ENCODE measurements around the gene NREP. TPM values are rescaled to one million over a fixed set of nuclear protein-coding genes. Genes with fewer than 3 reads are reported as not detected.

NREP gene
- total and polyA plus RNA-seq, 4 donors: 3.0 to 82.7 (median 9.8) TPM

GRCh38 chr5:111784491-111785181 lies 27.6 kb upstream of the NREP start:
- TF ChIP-seq RXRA (IDR thresholded peaks at IDR 0.05) (no peak), RAD21 (IDR thresholded peaks at IDR 0.05) (no peak), FOXA1 (IDR thresholded peaks at IDR 0.05) (no peak), HNF4A (conservative IDR thresholded peaks at IDR 0.05) (no peak), FOXA2 (IDR thresholded peaks at IDR 0.05) (no peak), NR2F2 (IDR thresholded peaks at IDR 0.05) (no peak), GABPA (IDR thresholded peaks at IDR 0.05 in 1 of 2, conservative IDR thresholded peaks at IDR 0.05 in 1 of 2) (no peak), CTCF (IDR thresholded peaks at IDR 0.05; ENCODE audit: low read depth, low read length, missing input control) (no peak), MAX (IDR thresholded peaks at IDR 0.05) (no peak), SP1 (IDR thresholded peaks at IDR 0.05) (no peak), ATF3 (IDR thresholded peaks at IDR 0.05) (no peak), TAF1 (conservative IDR thresholded peaks at IDR 0.05) (no peak), REST (IDR thresholded peaks at IDR 0.05) (no peak), YY1 (IDR thresholded peaks at IDR 0.05) (no peak), ZBTB33 (IDR thresholded peaks at IDR 0.05) (no peak)
- Histone ChIP-seq H3K36me3 (ENCODE audit: control insufficient read depth in 4 of 4, insufficient read depth in 3 of 4, low read depth in 1 of 4, low read length in 3 of 4) (no peaks in the 10 kb centered on the region), H3K9ac (ENCODE audit: low read depth in 1 of 2, low read length in 2 of 2) (no peak overlapping the region), H3K9me3 (ENCODE audit: control insufficient read depth in 4 of 4, low read length in 3 of 4) (no peaks in the 10 kb centered on the region), H3K4me3 (ENCODE audit: low read depth in 1 of 3, low read length in 3 of 3) (no peak overlapping the region), H3K27me3 (ENCODE audit: control insufficient read depth in 4 of 4, insufficient read depth in 4 of 4, low read length in 3 of 4) (no peaks in the 10 kb centered on the region), H3K4me1 (ENCODE audit: control insufficient read depth in 4 of 4, insufficient read depth in 4 of 4, low read length in 3 of 4) (no peaks in the 10 kb centered on the region), H3K27ac (ENCODE audit: low read depth in 1 of 2, low read length in 2 of 2) (no peak overlapping the region)
- no peak for DNase-seq (ENCODE audit: low spot score)
- WGBS: 95% methylated on average over 3 of the region's 3 CpGs

GRCh38 chr5:111783537-111783936 lies 26.5 kb upstream of the NREP start:
- no peak overlapping the region for H3K27ac ChIP-seq (ENCODE audit: low read depth in 1 of 2, low read length in 2 of 2)
- WGBS: 87% methylated on average over 3 of the region's 3 CpGs
- H3K36me3 ChIP-seq (ENCODE audit: control insufficient read depth in 4 of 4, insufficient read depth in 3 of 4, low read depth in 1 of 4, low read length in 3 of 4): no peaks in the 10 kb centered on the region

More at GRCh38 chr5:111783537-111783936, 26.5 kb upstream of the NREP start:
- DNase-seq (ENCODE audit: low spot score): no peak
- TF ChIP-seq NR2F2 (IDR thresholded peaks at IDR 0.05): no peak
- Histone ChIP-seq H3K27me3 (ENCODE audit: control insufficient read depth in 4 of 4, insufficient read depth in 4 of 4, low read length in 3 of 4) (no peaks in the 10 kb centered on the region), H3K4me1 (ENCODE audit: control insufficient read depth in 4 of 4, insufficient read depth in 4 of 4, low read length in 3 of 4) (no peaks in the 10 kb centered on the region), H3K9ac (ENCODE audit: low read depth in 1 of 2, low read length in 2 of 2) (no peak overlapping the region), H3K9me3 (ENCODE audit: control insufficient read depth in 4 of 4, low read length in 3 of 4) (no peaks in the 10 kb centered on the region), H3K4me3 (ENCODE audit: low read depth in 1 of 3, low read length in 3 of 3) (no peak overlapping the region)

Data from liver (tissue), 9 donors.